ENCODE results near the gene MYLIP. TPM values are rescaled to one million over a fixed set of nuclear protein-coding genes. Genes with fewer than 3 reads are reported as not detected.

Gene MYLIP
- total and polyA plus RNA-seq, 11 donors = 6.6 to 19.9 (median 12.4) TPM

- H3K27ac ChIP-seq = peak overlapping the region in 4 of 12 donors; percentile 21 to 49 (median 26)
These were observed 19.1 kb upstream of the MYLIP start for GRCh38 chr6:16109659-16110305.

GRCh38 chr6:16118825-16119224 is 10.1 kb upstream of the MYLIP start:
- no peaks in the 10 kb centered on the region for H3K9me3 ChIP-seq
- intact Hi-C loops (cut with DNase I) = no loop called here
- no peaks in the 10 kb centered on the region for H3K4me1 ChIP-seq
- no peak overlapping the region for H3K4me3 ChIP-seq
- DNase-seq (no peak), ATAC-seq (no peak)
- no peaks in the 10 kb centered on the region for H3K36me3 ChIP-seq
- WGBS, 4 donors = 91 to 95% (median 92%) methylated on average over 4 of the region's 4 CpGs
- no peaks in the 10 kb centered on the region for H3K27me3 ChIP-seq
- TF ChIP-seq CTCF (IDR thresholded peaks at IDR 0.05) (no peak), POLR2A (IDR thresholded peaks at IDR 0.05) (no peak)
- H3K27ac ChIP-seq = no peak overlapping the region

More at GRCh38 chr6:16109659-16110305, 19.1 kb upstream of the MYLIP start:
- peak in 2 of 4 donors; percentile 58 to 59 for ATAC-seq
- TF ChIP-seq CTCF (IDR thresholded peaks at IDR 0.05) (no peak), POLR2A (IDR thresholded peaks at IDR 0.05) (no peak)
- Histone ChIP-seq H3K4me1 (peaks cover 0 to 20% (median 10%) of the 10 kb centered on the region in 12 donors), H3K9me3 (no peaks in the 10 kb centered on the region), H3K36me3 (no peaks in the 10 kb centered on the region), H3K27me3 (no peaks in the 10 kb centered on the region), H3K4me3 (no peak overlapping the region)
- WGBS, 4 donors = 63 to 73% (median 67%) methylated on average over 4 of the region's 4 CpGs
- DNase-seq = no peak
- intact Hi-C loops (cut with DNase I) = no loop called here

GRCh38 chr6:16121339-16121738 is 7.5 kb upstream of the MYLIP start:
- H3K27me3 ChIP-seq = no peaks in the 10 kb centered on the region
- DNase-seq = no peak
- H3K4me1 ChIP-seq = peaks cover 0 to 10% (median 0%) of the 10 kb centered on the region in 12 donors
- no peak overlapping the region for H3K4me3 ChIP-seq
- intact Hi-C loops (cut with DNase I) = loop anchor here in 1 of 10 donors (10.0 kb wide), 1 partner anchor 227 kb away; no protein-coding TSS in a partner anchor
- H3K36me3 ChIP-seq = no peaks in the 10 kb centered on the region
- H3K9me3 ChIP-seq = no peaks in the 10 kb centered on the region
- no peak for ATAC-seq
- 95 to 99% (median 96%) methylated on average over 3 of the region's 3 CpGs for WGBS, 4 donors
- H3K27ac ChIP-seq = no peak overlapping the region
- TF ChIP-seq POLR2A (IDR thresholded peaks at IDR 0.05) (no peak), CTCF (IDR thresholded peaks at IDR 0.05) (no peak)

GRCh38 chr6:16122197-16122596 is 6.7 kb upstream of the MYLIP start:
- no peaks in the 10 kb centered on the region for H3K27me3 ChIP-seq
- intact Hi-C loops (cut with DNase I) = loop anchor here in 1 of 10 donors (10.0 kb wide), 1 partner anchor 227 kb away; no protein-coding TSS in a partner anchor
- TF ChIP-seq CTCF (IDR thresholded peaks at IDR 0.05) (no peak), POLR2A (IDR thresholded peaks at IDR 0.05) (no peak)
- peaks cover 0 to 10% (median 0%) of the 10 kb centered on the region in 12 donors for H3K4me1 ChIP-seq
- ATAC-seq (no peak), DNase-seq (no peak)
- H3K36me3 ChIP-seq = no peaks in the 10 kb centered on the region
- H3K4me3 ChIP-seq = no peak overlapping the region
- no peak overlapping the region for H3K27ac ChIP-seq
- H3K9me3 ChIP-seq = no peaks in the 10 kb centered on the region
